Skeletal muscle satellite cell (primary cell): Measurements from ENCODE around the gene UGT1A3.
A peak's percentile ranks its signal among the peaks of the same experiment; 100 is the strongest.
"Not testable (repeated sequence)": the region's sequence is repeated elsewhere in the genome, so short reads cannot be mapped to it uniquely, and the experiment has no call there.

Experiments
- H3K27me3 ChIP-seq: 2 replicates; pipeline ENCODE4 v1.7.0; 2013; ENCODE audit warnings: low read length; ENCODE audit not compliant: control insufficient read depth, insufficient read depth
- H3K36me3 ChIP-seq: 2 replicates; pipeline ENCODE4 v1.7.0; 2013; ENCODE audit warnings: mild to moderate bottlenecking, control low read depth, low read length; ENCODE audit not compliant: insufficient read depth
- H3K4me1 ChIP-seq: 2 replicates; pipeline ENCODE4 v1.7.0; 2013; ENCODE audit warnings: low read length; ENCODE audit not compliant: control insufficient read depth, insufficient read depth
- H3K4me2 ChIP-seq: 2 replicates; pipeline ENCODE4 v1.7.0; 2013; ENCODE audit warnings: mild to moderate bottlenecking, low read length
- H3K4me3 ChIP-seq: 2 replicates; pipeline ENCODE4 v1.7.0; 2013; ENCODE audit warnings: low read length
- H3K9ac ChIP-seq: 2 replicates; pipeline ENCODE4 v1.7.0; 2013; ENCODE audit warnings: mild to moderate bottlenecking, low read depth, low read length, moderate library complexity
- H3K9me3 ChIP-seq: replicated peaks from 2 replicates; pipeline ENCODE4 v1.7.0; 2013; ENCODE audit warnings: mild to moderate bottlenecking, control low read depth, low read length

Gene UGT1A3

GRCh38 chr2:233746475-233747282, 17.8 kb downstream of the UGT1A3 start:
- no peak overlapping the region for H3K4me2 ChIP-seq
- no peaks in the 10 kb centered on the region for H3K9me3 ChIP-seq
- no peak overlapping the region for H3K9ac ChIP-seq
- no peaks in the 10 kb centered on the region for H3K36me3 ChIP-seq
- H3K4me1 ChIP-seq: no peaks in the 10 kb centered on the region
- peaks cover 5% of the 10 kb centered on the region for H3K27me3 ChIP-seq
- no peak overlapping the region for H3K4me3 ChIP-seq

- peaks cover 5% of the 10 kb centered on the region for H3K27me3 ChIP-seq
- no peak overlapping the region for H3K4me2 ChIP-seq
- H3K4me1 ChIP-seq: no peaks in the 10 kb centered on the region
- no peaks in the 10 kb centered on the region for H3K9me3 ChIP-seq
- no peaks in the 10 kb centered on the region for H3K36me3 ChIP-seq
- H3K4me3 ChIP-seq: no peak overlapping the region
- H3K9ac ChIP-seq: no peak overlapping the region
Observed at GRCh38 chr2:233747283-233747544, 18.4 kb downstream of the UGT1A3 start.

- H3K9me3 ChIP-seq, H3K9ac ChIP-seq, H3K4me2 ChIP-seq, H3K4me1 ChIP-seq, H3K4me3 ChIP-seq, H3K27me3 ChIP-seq, H3K36me3 ChIP-seq: not testable (repeated sequence)
Observed at GRCh38 chr2:233750689-233751088, 21.8 kb downstream of the UGT1A3 start.

DNA sequence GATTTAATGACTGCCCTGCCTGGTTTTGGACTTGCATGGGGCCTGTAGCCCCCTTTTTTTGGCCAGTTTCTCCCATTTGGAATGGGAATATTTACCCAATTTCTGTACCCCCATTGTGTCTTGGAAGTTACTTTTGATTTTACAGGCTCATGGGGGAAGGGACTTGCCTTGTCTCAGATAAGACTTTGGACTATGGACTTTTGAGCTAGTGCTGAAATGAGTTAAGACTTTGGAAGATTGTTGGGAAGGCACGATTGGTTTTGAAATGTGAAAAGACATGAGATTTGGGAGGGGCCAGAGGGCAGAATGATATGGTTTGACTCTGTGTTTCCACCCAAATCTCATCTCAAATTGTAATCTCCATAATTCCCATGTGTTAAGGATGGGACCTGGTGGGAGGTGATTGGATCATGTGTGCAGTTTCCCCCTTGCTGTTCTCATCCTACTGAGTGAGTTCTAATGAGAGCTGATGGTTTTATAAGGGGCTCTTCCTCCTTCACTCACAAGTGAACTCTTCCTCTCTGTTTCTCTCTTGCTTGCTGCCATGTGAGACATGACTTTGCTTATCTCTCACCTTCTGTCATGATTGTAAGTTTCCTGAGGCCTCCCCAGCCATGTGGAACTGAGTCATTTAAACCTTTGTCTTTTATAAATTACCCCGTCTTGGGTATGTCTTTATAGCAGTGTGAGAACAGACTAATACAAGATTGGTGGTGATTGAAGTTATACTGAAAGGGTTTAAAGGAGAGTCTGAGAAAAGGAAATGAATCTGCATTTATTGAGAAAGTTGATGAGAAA, 22.6 kb downstream of the UGT1A3 start:
- H3K9ac ChIP-seq, H3K4me1 ChIP-seq, H3K4me2 ChIP-seq, H3K9me3 ChIP-seq, H3K36me3 ChIP-seq, H3K27me3 ChIP-seq, H3K4me3 ChIP-seq: not testable (repeated sequence)

GRCh38 chr2:233754872-233755611, 26.2 kb downstream of the UGT1A3 start:
- Histone ChIP-seq H3K9me3 (no peaks in the 10 kb centered on the region), H3K4me1 (no peaks in the 10 kb centered on the region), H3K4me2 (no peak overlapping the region), H3K36me3 (no peaks in the 10 kb centered on the region), H3K9ac (no peak overlapping the region), H3K27me3 (no peaks in the 10 kb centered on the region), H3K4me3 (no peak overlapping the region)

DNA sequence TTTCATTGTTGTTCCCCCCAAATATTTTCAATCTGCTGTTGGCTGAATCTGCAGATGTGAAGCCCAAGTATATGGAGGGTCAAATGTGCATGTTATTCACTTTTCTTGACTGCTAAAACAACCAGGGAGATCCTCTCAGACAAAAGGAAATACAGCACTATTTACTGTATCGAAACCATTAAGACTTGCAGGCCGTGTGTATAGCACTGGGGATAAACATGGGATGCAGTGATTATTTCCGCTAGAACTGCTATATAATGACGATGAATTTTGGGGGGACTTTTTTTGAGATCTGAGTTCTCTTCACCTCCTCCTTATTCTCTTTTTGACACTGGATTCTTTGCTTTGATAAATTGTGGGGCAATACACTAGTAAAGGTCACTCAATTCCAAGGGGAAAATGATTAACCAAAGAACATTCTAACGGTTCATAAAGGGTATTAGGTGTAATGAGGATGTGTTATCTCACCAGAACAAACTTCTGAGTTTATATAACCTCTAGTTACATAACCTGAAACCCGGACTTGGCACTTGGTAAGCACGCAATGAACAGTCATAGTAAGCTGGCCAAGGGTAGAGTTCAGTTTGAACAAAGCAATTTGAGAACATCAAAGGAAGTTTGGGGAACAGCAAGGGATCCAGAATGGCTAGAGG, 27.7 kb downstream of the UGT1A3 start:
- no peak overlapping the region for H3K4me2 ChIP-seq
- no peak overlapping the region for H3K9ac ChIP-seq
- H3K4me3 ChIP-seq: no peak overlapping the region
- H3K36me3 ChIP-seq: no peaks in the 10 kb centered on the region
- H3K4me1 ChIP-seq: no peaks in the 10 kb centered on the region
- H3K27me3 ChIP-seq: no peaks in the 10 kb centered on the region
- no peaks in the 10 kb centered on the region for H3K9me3 ChIP-seq

- no peak overlapping the region for H3K9ac ChIP-seq
- no peaks in the 10 kb centered on the region for H3K36me3 ChIP-seq
- no peaks in the 10 kb centered on the region for H3K9me3 ChIP-seq
- no peak overlapping the region for H3K4me2 ChIP-seq
- H3K4me3 ChIP-seq: no peak overlapping the region
- H3K27me3 ChIP-seq: no peaks in the 10 kb centered on the region
- H3K4me1 ChIP-seq: no peaks in the 10 kb centered on the region
Observed at GRCh38 chr2:233758141-233758540, 29.3 kb downstream of the UGT1A3 start.

DNA sequence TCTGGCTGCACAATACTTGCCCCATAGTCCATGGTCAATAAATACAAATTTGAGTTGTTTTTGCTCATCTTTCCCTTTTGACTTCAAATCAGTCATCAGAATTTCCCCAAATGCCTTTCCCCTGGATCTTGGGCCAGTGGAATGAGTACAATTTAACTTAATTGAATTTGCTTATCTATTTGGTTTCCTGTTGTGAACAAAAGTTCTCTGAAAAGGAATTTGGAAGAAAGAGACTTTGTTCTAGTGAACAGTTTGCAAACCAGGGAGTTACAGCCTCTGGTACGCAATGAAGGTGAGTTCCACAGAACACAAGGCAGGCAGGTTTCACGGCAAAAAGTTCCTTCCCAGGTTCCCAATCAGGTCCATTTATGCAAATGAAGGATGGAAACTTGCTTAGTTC, 30.0 kb downstream of the UGT1A3 start:
- Histone ChIP-seq H3K4me2 (no peak overlapping the region), H3K36me3 (no peaks in the 10 kb centered on the region), H3K4me1 (peaks cover 2% of the 10 kb centered on the region)

GRCh38 chr2:233760043-233760442, 31.2 kb downstream of the UGT1A3 start, which contains the start of gene UGT1A1:
TSS of gene UGT1A1 (plus strand) at chr2:233760270. CDS start at chr2:233760288, 18 bp downstream.
- Histone ChIP-seq H3K27me3 (no peaks in the 10 kb centered on the region), H3K4me2 (no peak within 1 kb of the TSS), H3K9ac (no peak within 1 kb of the TSS), H3K36me3 (no peaks in the 10 kb centered on the region), H3K4me1 (peaks cover 14% of the 10 kb centered on the region), H3K9me3 (no peaks in the 10 kb centered on the region), H3K4me3 (no peak within 1 kb of the TSS)

More for the DNA sequence above, 30.0 kb downstream of the UGT1A3 start:
- H3K4me3 ChIP-seq: no peak overlapping the region
- H3K27me3 ChIP-seq: no peaks in the 10 kb centered on the region
- no peak overlapping the region for H3K9ac ChIP-seq
- H3K9me3 ChIP-seq: no peaks in the 10 kb centered on the region

- Histone ChIP-seq H3K9me3 (no peaks in the 10 kb centered on the region), H3K9ac (no peak overlapping the region), H3K4me2 (no peak overlapping the region), H3K36me3 (no peaks in the 10 kb centered on the region), H3K4me1 (peaks cover 14% of the 10 kb centered on the region), H3K27me3 (no peaks in the 10 kb centered on the region), H3K4me3 (no peak overlapping the region)
Observed at GRCh38 chr2:233761040-233761769, 32.4 kb downstream of the UGT1A3 start.

- no peaks in the 10 kb centered on the region for H3K9me3 ChIP-seq
- H3K27me3 ChIP-seq: peaks cover 4% of the 10 kb centered on the region
- H3K9ac ChIP-seq: no peak overlapping the region
- H3K4me1 ChIP-seq: peaks cover 14% of the 10 kb centered on the region
- H3K4me3 ChIP-seq: no peak overlapping the region
- peak overlapping the region; percentile 64 for H3K4me2 ChIP-seq
- H3K36me3 ChIP-seq: no peaks in the 10 kb centered on the region
Observed at GRCh38 chr2:233764264-233764663, 35.4 kb downstream of the UGT1A3 start.
